ENCODE results near the gene PDE4D. TPM values are rescaled to one million over a fixed set of nuclear protein-coding genes. Genes with fewer than 3 reads are reported as not detected.

Gene PDE4D
- total RNA-seq, 1 experiment from 2014 or later: 2.1 TPM

GRCh38 chr5:59684388-59685190, 208.9 kb downstream of the PDE4D start:
- no peak overlapping the region for H3K56ac ChIP-seq (ENCODE audit: insufficient read length, low read depth, low read length)
- H4K20me1 ChIP-seq (ENCODE audit: control insufficient read depth, insufficient read depth, insufficient read length): no peaks in the 10 kb centered on the region
- no peak overlapping the region for H3K4me2 ChIP-seq (ENCODE audit: insufficient read depth, insufficient read length, low read length)
- no peak overlapping the region for H3K18ac ChIP-seq (ENCODE audit: insufficient read length, low read depth, low read length)
- no CpG with 5 or more reads among the region's 4 CpGs for WGBS (ENCODE audit: extremely low coverage, insufficient read length, low lambda C conversion rate)
- H3K79me1 ChIP-seq (ENCODE audit: insufficient read depth, low read depth, low read length, poor library complexity, severe bottlenecking): no peaks in the 10 kb centered on the region
- no peak for DNase-seq
- no peak overlapping the region for H3K27ac ChIP-seq (ENCODE audit: insufficient read length, low read depth, low read length)
- H2BK120ac ChIP-seq (ENCODE audit: low read depth, low read length, poor library complexity, severe bottlenecking): no peak overlapping the region
- H3K36me3 Mint-ChIP-seq (ENCODE audit: insufficient read depth in 1 of 3, low read depth in 3 of 3): no peaks in the 10 kb centered on the region; a peak in 1 of 7 replicates
- no peak overlapping the region for H2BK15ac ChIP-seq (ENCODE audit: low read depth, low read length)
- no peak overlapping the region for H2BK20ac ChIP-seq (ENCODE audit: low read depth, low read length, poor library complexity, severe bottlenecking)
- no peaks in the 10 kb centered on the region for H3K79me2 ChIP-seq (ENCODE audit: insufficient read depth, low read length)
- H3K9me3 Mint-ChIP-seq: 0 out of 5 replicates have a peak, but pooled peaks cover 0 to under 1% of the 10 kb centered on the region in 2 experiments
- no peak overlapping the region for H4K91ac ChIP-seq (ENCODE audit: insufficient read length, low read depth, low read length)
- H3K27me3 ChIP-seq (ENCODE audit: insufficient read depth, low read length): no peaks in the 10 kb centered on the region
- TF ChIP-seq CTCF (conservative IDR thresholded peaks at IDR 0.05): no peak
- no peaks in the 10 kb centered on the region for H3K9me3 ChIP-seq (ENCODE audit: control insufficient read depth, low read depth, low read length)
- H3T11ph ChIP-seq (ENCODE audit: low read length): no peak overlapping the region
- H3K4me3 Mint-ChIP-seq: no peak overlapping the region
- H2BK5ac ChIP-seq (ENCODE audit: insufficient read length, low read length): no peak overlapping the region
- H3K9ac ChIP-seq (ENCODE audit: extremely low read depth, insufficient read length, low read length): no peak overlapping the region
- H3K4me1 Mint-ChIP-seq: peaks cover 5 to 7% of the 10 kb centered on the region in 2 experiments; a peak in 3 of 4 replicates
- H4K5ac ChIP-seq (ENCODE audit: insufficient read length, low read depth, low read length): no peak overlapping the region
- H3K14ac ChIP-seq (ENCODE audit: insufficient read depth, low read length): no peak overlapping the region
- H2AK5ac ChIP-seq (ENCODE audit: insufficient read length, low read length): no peak overlapping the region
- H3K27ac Mint-ChIP-seq: no peak overlapping the region
- no peak overlapping the region for H4K8ac ChIP-seq (replicated peaks; ENCODE audit: insufficient read length, low read depth, low read length)
- H2AFZ ChIP-seq (ENCODE audit: low read length): no peak overlapping the region
- no peak overlapping the region for H3K23ac ChIP-seq (ENCODE audit: insufficient read length, low read depth, low read length)
- H3K4me1 ChIP-seq (ENCODE audit: insufficient read depth, low read length): no peaks in the 10 kb centered on the region
- no peaks in the 10 kb centered on the region; the same call in 1 of the 2 replicates for H3K27me3 Mint-ChIP-seq (ENCODE audit: low read depth)
- no peaks in the 10 kb centered on the region for H3K23me2 ChIP-seq (ENCODE audit: insufficient read length, low read depth, low read length, poor library complexity, severe bottlenecking)
- H2BK12ac ChIP-seq (ENCODE audit: insufficient read length, low read depth, low read length): no peak overlapping the region
- no peak overlapping the region for H3K4ac ChIP-seq (ENCODE audit: low read depth, low read length)
